Left forelimb (tissue), 1 donor: Measurements from ENCODE around the gene ERC2.

ENCODE experiments used
- DNase-seq: peaks from one replicate; pipeline ENCODE4 v3.0.0-alpha.2; 2018; ENCODE audit warnings: low spot score

Gene ERC2

GRCh38 chr3:56251343-56251945 is 216.8 kb downstream of the ERC2 start:
- no peak for DNase-seq

- DNase-seq: no peak
Measured at GRCh38 chr3:56248021-56248420, 220.2 kb downstream of the ERC2 start.

DNA sequence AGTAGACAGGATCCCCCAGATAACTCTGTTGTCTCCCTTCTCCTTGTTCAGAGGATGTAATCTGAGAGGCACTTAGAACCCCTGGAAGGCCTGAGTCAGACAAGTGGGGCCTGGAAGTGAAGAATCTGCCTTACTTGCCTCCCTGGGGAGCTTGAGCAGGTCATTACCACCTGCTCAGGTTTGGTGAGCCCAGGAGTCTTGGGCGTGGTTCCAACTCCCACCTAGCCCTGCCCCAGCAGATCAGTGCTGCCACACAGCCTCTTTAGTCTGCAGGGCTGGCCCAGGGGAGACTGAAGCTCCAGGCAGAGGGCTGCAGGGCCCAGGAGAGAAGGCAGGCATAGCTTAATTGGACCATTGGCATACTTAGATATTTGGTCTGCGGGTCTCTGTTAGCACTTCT is 230.0 kb downstream of the ERC2 start:
- DNase-seq: no peak

GRCh38 chr3:56233742-56234141 is 234.5 kb downstream of the ERC2 start:
- no peak for DNase-seq

- no peak for DNase-seq
Measured at GRCh38 chr3:56229311-56229710, 239.0 kb downstream of the ERC2 start.

GRCh38 chr3:56222866-56223265 is 245.4 kb downstream of the ERC2 start:
- DNase-seq: no peak

DNA sequence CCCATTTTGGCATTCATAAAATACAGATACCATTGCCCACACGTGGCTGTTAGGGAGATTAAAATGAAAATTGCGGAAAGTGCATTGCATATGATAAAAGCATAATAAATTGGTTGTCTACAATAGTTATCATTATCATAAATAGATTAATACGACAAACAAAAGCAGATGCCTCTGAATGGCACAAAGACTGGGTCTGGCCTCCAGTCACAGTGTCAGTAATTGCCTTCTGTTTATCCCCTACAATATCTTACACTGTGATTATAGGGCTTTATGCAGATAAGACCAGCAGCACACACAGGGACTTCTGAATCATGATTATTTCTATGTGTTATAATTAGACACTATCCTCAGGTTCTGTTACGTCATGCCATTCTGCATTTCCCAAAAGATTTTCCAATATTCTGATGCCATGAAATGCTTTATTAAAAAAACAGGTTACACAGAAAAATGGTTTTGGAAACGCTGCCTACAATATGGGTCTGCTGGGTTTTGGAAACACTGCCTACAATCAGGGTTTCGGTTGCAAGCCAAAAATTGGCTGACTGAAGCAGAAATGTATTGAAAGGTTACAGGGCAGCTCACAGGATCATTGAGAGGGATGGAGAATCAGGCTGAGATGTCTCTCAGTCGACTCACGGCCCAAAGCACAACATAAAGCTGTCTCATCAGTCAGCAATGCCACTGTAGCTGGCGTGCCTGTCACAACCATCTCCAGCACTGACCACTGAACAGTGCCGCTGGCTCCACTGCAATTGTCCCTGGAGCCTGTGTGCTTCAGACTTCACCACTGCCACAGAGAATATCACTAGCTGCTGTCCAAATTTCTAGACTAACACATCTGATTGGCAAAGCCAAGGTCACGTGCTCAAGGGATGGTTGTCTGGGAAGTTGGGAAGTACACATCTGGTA is 248.1 kb downstream of the ERC2 start:
- no peak for DNase-seq

- DNase-seq: no peak
Measured at GRCh38 chr3:56209982-56210751, 258.1 kb downstream of the ERC2 start.

GRCh38 chr3:56207922-56208321 is 260.3 kb downstream of the ERC2 start:
- no peak for DNase-seq

GRCh38 chr3:56205406-56205805 is 262.9 kb downstream of the ERC2 start:
- no peak for DNase-seq

- DNase-seq: no peak
Measured at GRCh38 chr3:56202997-56203396, 265.3 kb downstream of the ERC2 start.

DNA sequence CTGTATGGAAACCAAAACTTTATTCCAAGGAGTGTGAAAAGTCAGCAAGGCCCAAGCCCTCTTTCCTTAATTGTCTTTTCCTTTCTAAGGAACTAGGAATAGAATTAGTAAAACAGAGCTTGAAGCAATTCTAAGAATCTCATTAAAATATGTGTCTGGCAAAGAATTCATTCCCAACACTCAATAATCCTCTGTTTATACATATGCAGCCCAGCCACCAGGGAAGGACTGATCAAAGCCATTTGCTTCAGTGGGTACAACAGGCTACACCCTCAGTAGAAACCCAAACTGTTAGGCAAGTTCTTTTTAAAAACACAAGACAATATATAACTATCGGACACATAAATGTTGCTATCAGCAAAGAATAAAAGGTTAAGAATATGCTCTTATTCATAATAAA is 266.9 kb downstream of the ERC2 start:
- DNase-seq: no peak

DNA sequence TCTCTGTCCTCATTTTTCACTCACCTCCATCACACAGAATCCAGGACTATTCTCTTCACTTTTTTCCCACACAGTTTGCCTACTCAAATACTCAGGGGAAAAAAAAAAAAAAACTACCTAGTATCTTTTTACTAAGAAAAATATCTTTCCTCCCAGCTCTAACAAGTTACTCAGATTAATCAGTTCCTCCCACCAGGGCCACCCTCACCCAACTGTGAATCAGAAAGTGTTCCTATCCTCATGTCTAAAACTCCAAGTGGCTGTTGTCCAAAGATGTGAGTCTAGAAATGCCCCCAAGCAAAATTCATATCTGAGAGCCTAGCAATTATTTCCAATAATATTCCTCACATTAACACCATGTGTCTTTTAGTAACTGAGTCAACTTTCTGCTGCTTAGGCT is 268.0 kb downstream of the ERC2 start:
- DNase-seq: no peak

GRCh38 chr3:56197991-56198390 is 270.3 kb downstream of the ERC2 start:
- DNase-seq: no peak

- no peak for DNase-seq
Measured at GRCh38 chr3:56197259-56197965, 270.9 kb downstream of the ERC2 start.

DNA sequence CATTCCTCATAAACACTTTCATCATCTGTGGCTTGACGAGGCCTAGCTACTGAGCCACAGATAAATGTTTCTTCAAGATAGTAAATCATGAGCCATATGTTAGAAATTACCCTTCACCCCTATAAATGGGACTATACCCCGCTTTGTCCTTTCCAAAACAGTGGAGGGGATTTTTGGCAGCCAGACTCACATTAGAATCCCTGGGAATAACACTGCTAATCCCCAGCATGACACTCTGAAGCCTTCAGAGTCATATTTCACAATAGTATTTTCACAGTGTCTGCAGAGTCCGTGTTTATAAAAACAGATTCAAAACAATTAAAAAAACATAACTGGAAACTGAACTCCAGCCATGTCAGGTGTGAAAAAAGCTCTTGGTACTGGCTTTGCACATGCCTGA is 271.6 kb downstream of the ERC2 start:
- DNase-seq: no peak

GRCh38 chr3:56193519-56193918 is 274.7 kb downstream of the ERC2 start:
- DNase-seq: no peak

- DNase-seq: no peak
Measured at GRCh38 chr3:56192001-56192400, 276.3 kb downstream of the ERC2 start.

GRCh38 chr3:56190771-56191305 is 277.4 kb downstream of the ERC2 start:
- DNase-seq: no peak

DNA sequence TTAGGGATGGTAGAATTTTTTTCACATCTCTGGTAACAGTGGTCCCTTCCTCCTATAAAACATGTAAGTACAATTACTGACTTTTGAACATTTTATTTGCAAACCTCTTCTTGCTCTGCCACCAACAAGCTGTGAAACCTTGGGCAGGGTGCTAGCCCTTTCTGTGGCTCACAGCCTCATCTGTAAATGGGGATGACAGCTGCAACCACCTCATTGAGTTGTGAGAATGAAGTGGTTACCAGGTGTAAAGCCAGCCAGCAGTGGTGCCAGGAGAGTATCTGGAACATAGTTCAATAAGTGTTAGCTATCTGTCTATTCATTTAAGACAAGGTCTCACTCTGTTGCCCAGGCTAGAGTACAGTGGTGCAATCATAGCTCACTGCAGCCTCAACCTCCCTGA is 278.1 kb downstream of the ERC2 start:
- no peak for DNase-seq

DNA sequence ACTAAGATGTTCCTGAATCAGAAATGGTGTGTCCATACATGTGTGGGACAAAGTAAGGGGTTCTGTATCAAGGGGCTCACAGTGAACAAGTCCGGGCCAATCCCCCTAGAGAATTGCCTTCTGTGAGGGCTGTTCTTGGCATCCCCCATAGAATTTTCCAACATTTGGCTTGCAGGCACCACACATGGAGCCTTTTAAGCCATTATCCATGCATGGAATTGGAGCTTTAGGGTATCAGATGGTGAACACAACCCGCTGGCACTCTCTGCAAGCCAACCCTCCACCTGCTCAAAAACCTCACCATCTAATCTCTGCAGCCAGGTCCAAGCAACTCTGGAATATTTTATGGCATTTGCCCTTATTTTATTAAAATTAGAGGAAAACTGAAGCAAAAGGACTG is 278.7 kb downstream of the ERC2 start:
- DNase-seq: no peak

DNA sequence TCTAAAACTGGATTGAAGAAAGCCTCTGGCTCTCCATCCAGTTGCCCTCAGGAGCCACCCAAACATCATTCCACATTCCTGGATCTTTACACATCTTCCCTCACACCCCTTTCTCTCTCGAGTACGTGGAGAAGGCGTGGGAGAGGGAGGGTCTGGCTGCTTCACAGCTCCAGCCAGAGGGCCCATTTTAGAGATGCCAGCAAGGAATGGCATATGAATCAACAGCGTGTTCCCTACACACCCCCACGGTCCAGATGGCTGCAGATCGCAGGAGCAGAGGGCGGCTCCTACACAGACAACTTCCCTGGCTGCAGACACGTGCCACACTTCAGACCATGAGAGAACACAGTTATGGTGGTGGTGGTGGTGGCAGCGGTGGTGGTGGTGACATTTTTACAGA is 280.1 kb downstream of the ERC2 start:
- DNase-seq: no peak
